ENCODE measurements around the gene NME8.

Gene NME8

DNA sequence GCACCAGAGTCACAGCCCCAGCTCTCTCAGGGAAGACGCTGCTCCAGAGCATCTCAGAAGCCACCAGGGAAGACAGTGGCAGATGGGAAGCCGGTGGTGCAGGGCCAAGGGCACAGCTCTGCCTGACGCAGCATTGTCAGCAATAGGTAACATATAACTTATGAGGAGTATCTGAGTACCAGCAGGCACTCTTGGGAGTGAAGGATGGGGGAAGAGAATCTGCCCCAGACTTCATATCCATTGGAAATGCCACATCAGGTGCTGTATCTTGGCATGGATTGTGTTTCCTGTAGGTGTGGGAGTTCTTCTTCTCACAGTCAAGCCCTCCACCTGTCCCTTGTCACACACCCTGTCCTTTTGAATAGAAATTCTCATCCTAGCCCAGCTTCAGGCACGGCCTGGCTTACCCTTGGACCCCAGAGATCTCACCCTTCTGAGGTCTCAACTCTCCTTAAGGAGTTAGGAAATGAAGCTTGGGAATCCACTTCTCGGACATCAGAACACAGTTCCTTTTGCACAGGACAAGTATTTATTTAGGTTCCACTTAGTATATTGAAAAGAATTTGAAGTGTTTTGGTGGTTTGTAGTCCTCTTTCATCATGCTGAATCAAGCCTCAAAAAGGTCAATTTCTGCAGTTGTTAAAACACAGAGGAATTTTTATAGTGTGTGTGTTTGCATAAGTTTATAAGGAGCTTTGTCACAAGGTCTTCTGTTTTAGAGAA is 82.0 kb downstream of the NME8 start:
- in situ Hi-C loops (cut with MboI; ENCODE audit: low sequenced_read_pairs): no loop called here

DNA sequence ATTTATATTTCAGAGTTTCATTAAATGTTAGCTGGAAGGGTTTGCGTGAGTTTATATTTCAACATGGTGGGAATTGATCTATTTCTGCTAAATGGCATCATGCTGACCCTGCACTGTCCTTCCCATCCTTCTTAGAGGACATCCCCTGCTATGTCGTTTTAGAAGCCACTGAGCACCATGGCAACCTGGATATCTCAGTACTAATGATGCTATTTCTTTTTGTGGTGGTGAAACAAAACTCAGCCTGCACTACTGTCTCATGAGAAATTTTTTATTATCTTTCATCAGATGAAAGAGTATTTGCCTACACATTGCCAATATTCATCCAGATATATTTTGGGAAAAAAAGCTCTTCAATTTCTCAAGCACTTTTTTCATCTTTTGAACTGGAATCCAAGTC is 84.1 kb downstream of the NME8 start:
- in situ Hi-C loops (cut with MboI; ENCODE audit: low sequenced_read_pairs): no loop called here

DNA sequence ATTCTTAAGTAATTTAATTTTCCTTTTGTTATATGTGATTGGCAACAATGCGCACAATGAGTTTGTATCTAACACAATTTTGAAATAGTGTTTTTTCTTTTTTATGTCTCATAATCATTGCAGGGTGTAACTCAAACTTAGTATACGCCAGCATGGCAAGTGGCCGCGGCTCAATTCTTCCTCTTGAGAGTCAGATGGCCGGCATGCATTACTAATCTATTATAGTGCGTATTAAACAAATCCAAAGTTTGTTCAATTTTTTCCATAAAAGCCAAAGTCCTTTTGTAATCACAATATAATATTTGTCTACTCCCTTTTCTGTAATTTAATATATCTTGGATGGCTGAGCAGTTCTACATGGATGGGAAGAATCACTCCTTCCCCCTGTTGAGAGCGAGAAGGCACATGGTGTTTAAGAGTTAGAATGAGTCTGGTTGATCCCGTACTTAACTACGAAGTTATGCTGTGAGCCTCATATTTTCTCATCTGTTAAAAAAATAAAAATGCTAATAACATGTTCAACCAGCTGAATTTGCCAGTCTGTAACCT is 84.7 kb downstream of the NME8 start:
- in situ Hi-C loops (cut with MboI; ENCODE audit: low sequenced_read_pairs): no loop called here

GRCh38 chr7:37942934-37943610 is 94.7 kb downstream of the NME8 start:
- in situ Hi-C loops (cut with MboI; ENCODE audit: low sequenced_read_pairs): no loop called here

- in situ Hi-C loops (cut with MboI; ENCODE audit: low sequenced_read_pairs): no loop called here
Observed at GRCh38 chr7:37943905-37944736, 95.7 kb downstream of the NME8 start.

DNA sequence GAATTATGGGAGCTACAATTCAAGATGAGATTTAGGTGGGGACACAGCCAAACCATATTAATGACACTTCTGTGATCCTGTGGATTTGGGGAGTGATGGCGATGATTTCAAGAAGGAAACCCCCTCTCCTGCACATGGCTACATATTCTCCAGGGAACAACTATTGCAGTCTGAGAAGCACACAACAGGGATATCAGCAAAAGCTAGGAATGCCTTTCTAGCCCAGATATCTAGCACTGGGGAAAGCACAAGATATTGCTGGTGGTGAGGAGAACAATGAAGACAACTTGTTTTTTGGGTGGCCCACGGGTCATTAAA is 96.3 kb downstream of the NME8 start:
- in situ Hi-C loops (cut with MboI; ENCODE audit: low sequenced_read_pairs): no loop called here

DNA sequence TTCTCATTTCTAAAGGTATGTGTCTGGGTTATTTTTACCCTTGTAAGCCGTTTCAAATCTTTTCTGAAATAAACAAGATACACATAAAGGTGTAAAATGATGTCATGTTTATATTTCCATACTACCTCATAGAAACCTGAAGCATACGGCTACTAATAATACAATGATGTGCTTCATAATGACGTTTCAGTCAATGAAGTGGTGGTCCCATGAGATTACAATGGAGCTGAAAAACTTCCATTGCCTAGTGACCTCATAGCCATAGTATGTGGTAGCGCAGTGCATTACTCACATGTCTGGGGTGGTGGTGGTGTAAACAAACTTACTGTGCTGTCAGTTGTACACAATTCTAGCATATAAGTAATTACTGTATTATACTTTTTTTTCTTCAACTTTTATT is 96.9 kb downstream of the NME8 start:
- in situ Hi-C loops (cut with MboI; ENCODE audit: low sequenced_read_pairs): no loop called here

DNA sequence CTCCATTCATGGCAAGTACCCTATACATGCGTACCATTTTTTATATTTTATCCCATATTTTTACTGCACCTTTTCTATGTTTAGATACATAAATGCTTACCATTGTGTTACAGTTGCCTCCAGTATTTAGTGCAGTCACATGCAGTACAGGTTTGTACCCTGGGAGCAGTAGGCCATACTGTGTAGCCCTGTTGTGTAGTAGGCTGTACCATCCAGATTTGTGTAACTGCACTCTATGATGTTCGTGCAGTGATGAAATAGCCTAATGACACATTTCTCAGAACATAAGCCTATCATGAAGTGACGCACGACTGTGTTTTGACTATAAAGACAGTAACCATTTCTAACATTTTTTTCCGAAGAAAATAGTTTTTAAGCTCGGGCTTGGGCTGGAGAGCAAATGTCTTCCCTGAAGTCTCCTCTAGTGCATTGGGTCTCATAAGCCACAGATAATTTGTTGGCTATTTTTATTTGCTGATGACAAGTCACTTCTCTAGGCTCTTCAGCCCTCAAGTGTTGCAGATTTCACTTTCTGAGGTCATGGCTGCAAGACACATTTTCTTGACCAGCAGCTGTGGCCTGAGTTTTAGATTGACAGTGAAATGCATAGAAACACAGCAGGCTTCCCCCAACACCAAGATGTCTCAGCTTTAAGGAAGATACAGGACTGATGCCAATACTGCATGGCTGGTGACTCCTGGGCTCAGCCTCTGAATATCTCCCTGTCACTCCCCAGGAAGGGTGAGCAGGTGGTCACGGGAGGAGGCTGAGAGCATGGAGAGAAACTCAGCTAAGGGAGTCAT is 98.9 kb downstream of the NME8 start:
- in situ Hi-C loops (cut with MboI; ENCODE audit: low sequenced_read_pairs): no loop called here

- in situ Hi-C loops (cut with MboI; ENCODE audit: low sequenced_read_pairs): no loop called here
Observed at GRCh38 chr7:37947941-37948210, 99.5 kb downstream of the NME8 start.
